H1 (cell line): Measurements from ENCODE around the gene ADD1. TPM values are rescaled to one million over a fixed set of nuclear protein-coding genes. Genes with fewer than 3 reads are reported as not detected.

Experiments used
- CTCF ChIA-PET: fragments of 300-600 bp; sonication (Branson Sonifier 250); formaldehyde crosslinking; loops from one replicate; lab custom pipeline; 2021; ENCODE audit not compliant: partially characterized antibody; lab: Charles Lee
- POLR2A ChIA-PET: fragments of 300-600 bp; sonication (Branson Sonifier 250); formaldehyde crosslinking; loops from one replicate; lab custom pipeline; 2021; ENCODE audit warnings: inconsistent platforms; ENCODE audit not compliant: partially characterized antibody; lab: Charles Lee
- DNase-seq, 2 experiments: peaks; one replicate each; pipeline versions ENCODE4 v3.0.0 to v3.0.0-alpha.2; 2010 to 2022; ENCODE audit warnings: low spot score in 2 of 2, low read depth in 1 of 2, mixed read lengths in 1 of 2
- FAIRE-seq: peaks from 2 replicates; lab custom pipeline; 2011; peaks lifted over from hg19 to GRCh38; lab: Jason Lieb, UNC
- H2AFZ ChIP-seq: 2 replicates; pipeline ENCODE4 v1.8.1; 2012; ENCODE audit warnings: low read length, inconsistent platforms
- H2AK5ac ChIP-seq: 2 replicates; pipeline ENCODE4 v1.6.1; 2013; ENCODE audit warnings: low read depth, low read length
- H2BK120ac ChIP-seq: replicated peaks from 2 replicates; pipeline ENCODE3; 2013; ENCODE audit warnings: low read depth, low read length, inconsistent platforms
- H2BK12ac ChIP-seq: 2 replicates; pipeline ENCODE4 v1.6.1; 2013; ENCODE audit warnings: low read depth, low read length
- H2BK15ac ChIP-seq: 2 replicates; pipeline ENCODE4 v1.6.1; 2013; ENCODE audit warnings: low read length
- H2BK20ac ChIP-seq: 2 replicates; pipeline ENCODE4 v1.6.1; 2013; ENCODE audit warnings: low read length
- H2BK5ac ChIP-seq: 2 replicates; pipeline ENCODE4 v1.6.1; 2013; ENCODE audit warnings: low read depth, low read length
- H3K14ac ChIP-seq: 2 replicates; pipeline ENCODE4 v1.6.1; 2013; ENCODE audit warnings: inconsistent platforms; ENCODE audit not compliant: insufficient read length
- H3K18ac ChIP-seq: 2 replicates; pipeline ENCODE4 v1.6.1; 2013; ENCODE audit warnings: low read length; ENCODE audit errors: extremely low read depth
- H3K23ac ChIP-seq: 2 replicates; pipeline ENCODE4 v1.6.1; 2013; ENCODE audit warnings: inconsistent platforms; ENCODE audit not compliant: insufficient read length
- H3K23me2 ChIP-seq: 2 replicates; pipeline ENCODE4 v1.6.1; 2013; ENCODE audit warnings: low read depth, low read length
- H3K27ac ChIP-seq: 2 replicates; pipeline ENCODE4 v1.6.1; 2011; ENCODE audit warnings: low read depth, low read length, inconsistent platforms
- H3K27me3 ChIP-seq, 4 experiments: replicated peaks in 1 of 4; 1 replicate in 1 of 4; 2 replicates in 3 of 4; pipeline versions ENCODE4 v1.6.1 to v1.8.1; 2011 to 2013; ENCODE audit warnings: low read length in 3 of 4, mild to moderate bottlenecking in 3 of 4, inconsistent platforms in 2 of 4, mixed read lengths in 2 of 4, moderate library complexity in 1 of 4; ENCODE audit not compliant: control insufficient read depth in 3 of 4, insufficient read depth in 3 of 4; ENCODE audit errors: extremely low read depth in 1 of 4
- H3K36me3 ChIP-seq, 4 experiments: 2 replicates each; pipeline versions ENCODE4 v1.6.1 to v1.8.1; 2011 to 2013; ENCODE audit warnings: mild to moderate bottlenecking in 4 of 4, low read length in 3 of 4, moderate library complexity in 2 of 4, control low read depth in 1 of 4, inconsistent platforms in 1 of 4; ENCODE audit not compliant: insufficient read depth in 4 of 4, control insufficient read depth in 2 of 4
- H3K4ac ChIP-seq: replicated peaks from 2 replicates; pipeline ENCODE3; 2013; ENCODE audit warnings: low read length, low read depth, mixed read lengths, inconsistent platforms; ENCODE audit not compliant: insufficient read length
- H3K4me1 ChIP-seq, 4 experiments: replicated peaks in 1 of 4; 1 replicate in 1 of 4; 2 replicates in 3 of 4; pipeline versions ENCODE4 v1.6.1 to v1.8.1; 2011 to 2013; ENCODE audit warnings: low read length in 3 of 4, inconsistent platforms in 2 of 4, mixed read lengths in 1 of 4; ENCODE audit not compliant: insufficient read depth in 4 of 4, control insufficient read depth in 3 of 4
- H3K4me2 ChIP-seq, 2 experiments: 2 replicates each; pipeline versions ENCODE4 v1.6.1 to v1.8.1; 2011 to 2013; ENCODE audit warnings: low read depth in 2 of 2, low read length in 2 of 2, control low read depth in 1 of 2, inconsistent platforms in 1 of 2, mild to moderate bottlenecking in 1 of 2; ENCODE audit not compliant: insufficient read depth in 1 of 2
- H3K4me3 ChIP-seq, 4 experiments: fragments of 200-600, 300-600 bp in 1 of 4; sonication (generic), shearing (Covaris generic), sonication (Bioruptor Twin) in 1 of 4; 2 replicates each; pipeline versions ENCODE4 v1.5.1 to v1.8.1; 2011 to 2016; ENCODE audit warnings: low read length in 4 of 4, low read depth in 3 of 4, control low read depth in 2 of 4, inconsistent platforms in 2 of 4, mild to moderate bottlenecking in 2 of 4, mixed read lengths in 1 of 4, moderate library complexity in 1 of 4; ENCODE audit not compliant: insufficient read depth in 2 of 4; ENCODE audit errors: extremely low read depth in 1 of 4
- H3K56ac ChIP-seq: replicated peaks from 2 replicates; pipeline ENCODE3; 2013; ENCODE audit warnings: low read depth, mild to moderate bottlenecking, mixed read lengths, low read length, inconsistent platforms; ENCODE audit not compliant: insufficient read length
- H3K79me1 ChIP-seq: 2 replicates; pipeline ENCODE4 v1.6.1; 2013; ENCODE audit warnings: low read depth, low read length, control low read depth
- H3K79me2 ChIP-seq, 2 experiments: 2 replicates each; pipeline versions ENCODE4 v1.6.1 to v1.8.1; 2012 to 2013; ENCODE audit warnings: low read length in 2 of 2, mild to moderate bottlenecking in 2 of 2, inconsistent platforms in 1 of 2; ENCODE audit not compliant: insufficient read depth in 2 of 2, control insufficient read depth in 1 of 2
- H3K9ac ChIP-seq, 4 experiments: replicated peaks in 1 of 4; 1 replicate in 1 of 4; 2 replicates in 3 of 4; pipeline versions ENCODE4 v1.6.1 to v1.8.1; 2011 to 2013; ENCODE audit warnings: low read depth in 3 of 4, low read length in 3 of 4, control low read depth in 2 of 4, mild to moderate bottlenecking in 2 of 4, moderate library complexity in 2 of 4, inconsistent platforms in 1 of 4; ENCODE audit errors: extremely low read depth in 1 of 4
- H3K9me3 ChIP-seq, 2 experiments: 2 replicates each; pipeline versions ENCODE4 v1.6.1 to v1.8.1; 2012 to 2013; ENCODE audit warnings: mild to moderate bottlenecking in 2 of 2, moderate library complexity in 2 of 2, control low read depth in 1 of 2, inconsistent platforms in 1 of 2, low read depth in 1 of 2, low read length in 1 of 2, mixed read lengths in 1 of 2; ENCODE audit not compliant: insufficient read depth in 2 of 2
- H4K20me1 ChIP-seq, 2 experiments: replicated peaks in 1 of 2; 2 replicates each; pipeline versions ENCODE3 to v1.8.1; 2011 to 2013; ENCODE audit warnings: inconsistent platforms in 2 of 2, low read length in 2 of 2, mild to moderate bottlenecking in 1 of 2; ENCODE audit not compliant: insufficient read depth in 2 of 2, control insufficient read depth in 1 of 2
- H4K5ac ChIP-seq: 2 replicates; pipeline ENCODE4 v1.6.1; 2013; ENCODE audit warnings: low read length, low read depth, mixed read lengths, inconsistent platforms; ENCODE audit not compliant: insufficient read length
- H4K8ac ChIP-seq: 2 replicates; pipeline ENCODE4 v1.8.0; 2013; ENCODE audit warnings: mild to moderate bottlenecking, moderate library complexity, low read length, inconsistent platforms; ENCODE audit not compliant: insufficient read depth; ENCODE audit errors: extremely low read depth
- H4K91ac ChIP-seq: replicated peaks from 2 replicates; pipeline ENCODE3; 2013; ENCODE audit warnings: low read length, mixed read lengths, inconsistent platforms; ENCODE audit not compliant: insufficient read length
- BCL11A ChIP-seq, 2 experiments: IDR thresholded peaks; one replicate each; pipeline ENCODE4 v1.6.1; 2011; ENCODE audit warnings: low read depth in 2 of 2, low read length in 2 of 2, mild to moderate bottlenecking in 2 of 2
- CHD1 ChIP-seq: IDR thresholded peaks from 2 replicates; pipeline ENCODE4 v1.6.1; 2012; ENCODE audit warnings: low read depth, low read length, improper control_type of control experiment
- CHD2 ChIP-seq: IDR thresholded peaks from 2 replicates; pipeline ENCODE4 v1.6.1; 2012; ENCODE audit warnings: low read length, improper control_type of control experiment
- FOSL1 ChIP-seq: IDR thresholded peaks from 2 replicates; pipeline ENCODE4 v1.6.1; 2011; ENCODE audit warnings: mild to moderate bottlenecking, low read depth, low read length, moderate library complexity; ENCODE audit not compliant: insufficient read depth
- GABPA ChIP-seq: IDR thresholded peaks from 2 replicates; pipeline ENCODE4 v1.6.1; 2011; ENCODE audit warnings: mild to moderate bottlenecking, low read length, moderate library complexity, borderline replicate concordance; ENCODE audit not compliant: insufficient read depth
- GTF2F1 ChIP-seq: IDR thresholded peaks from 2 replicates; pipeline ENCODE4 v1.6.1; 2012; ENCODE audit warnings: low read depth, low read length, improper control_type of control experiment, borderline replicate concordance
- MAX ChIP-seq: IDR thresholded peaks from 2 replicates; pipeline ENCODE4 v1.6.1; 2012; ENCODE audit warnings: inconsistent platforms
- NANOG ChIP-seq: IDR thresholded peaks from 2 replicates; pipeline ENCODE4 v1.6.1; 2011; ENCODE audit warnings: low read length, low read depth, mild to moderate bottlenecking, inconsistent platforms; ENCODE audit not compliant: insufficient read depth, poor library complexity, severe bottlenecking
- SIN3A ChIP-seq, 2 experiments: IDR thresholded peaks in 1 of 2; conservative IDR thresholded peaks in 1 of 2; 2 replicates each; pipeline ENCODE4 v1.6.1; 2011 to 2012; ENCODE audit warnings: low read length in 2 of 2, improper control_type of control experiment in 1 of 2, low read depth in 1 of 2, mild to moderate bottlenecking in 1 of 2
- SIRT6 ChIP-seq: IDR thresholded peaks from one replicate; pipeline ENCODE4 v1.7.1; 2012; ENCODE audit warnings: low read length, inconsistent platforms
- SIX5 ChIP-seq: IDR thresholded peaks from 2 replicates; pipeline ENCODE4 v1.6.1; 2011; ENCODE audit warnings: mild to moderate bottlenecking, low read depth, low read length
- SP2 ChIP-seq: IDR thresholded peaks from 2 replicates; pipeline ENCODE4 v1.6.1; 2012; ENCODE audit warnings: mild to moderate bottlenecking, low read length, inconsistent platforms
- SUZ12 ChIP-seq: fragments of 200-600 bp; sonication (generic); IDR thresholded peaks from 2 replicates; pipeline ENCODE4 v1.6.1; 2012; ENCODE audit warnings: mild to moderate bottlenecking, inconsistent platforms, low read length, moderate library complexity, mixed read lengths
- TCF12 ChIP-seq: IDR thresholded peaks from 2 replicates; pipeline ENCODE4 v1.6.1; 2011; ENCODE audit warnings: low read depth, mild to moderate bottlenecking, low read length
- WGBS, 2 experiments: shearing (Covaris generic) in 1 of 2; methylation state at CpG; one replicate each; pipeline versions ENCODE4 v1.1.6 to v1.1.7; 2013 to 2015; ENCODE audit warnings: low lambda C conversion rate in 2 of 2, mixed read lengths in 2 of 2, inconsistent platforms in 1 of 2, low coverage in 1 of 2, missing lambda C conversion rate in 1 of 2; ENCODE audit not compliant: insufficient replicate concordance in 2 of 2, insufficient coverage in 1 of 2, insufficient read length in 1 of 2; ENCODE audit errors: extremely low coverage in 1 of 2, missing lambda C conversion rate in 1 of 2; 5-methylcytosine and 5-hydroxymethylcytosine counted together
- polyA plus RNA-seq, 7 experiments: library from polyadenylated mRNA; depleted of rRNA in 3 of 7; stranded (reverse) in 5 of 7; unstranded in 2 of 7; fragments of >200 nt in 5 of 7; fragments of 200-250 nt in 2 of 7; gene quantifications; 1 replicate in 5 of 7; 2 replicates in 1 of 7; 4 replicates in 1 of 7; pipeline versions ENCODE4 v1.2.1 to v1.2.3, GENCODE V29; 2011 to 2013; ENCODE audit warnings: missing spikeins in 2 of 7, mixed read lengths in 2 of 7
- total RNA-seq: library from RNA; stranded (reverse); fragmentation: NEBNext Ultra II Directional; extraction: Animal tissue kit (Norgen Biotek cat#: 25700); gene quantifications from 2 replicates; pipeline ENCODE4 v1.2.1, GENCODE V29; 2021

The ADD1 gene
- total and polyA plus RNA-seq, 2 of the 8 experiments (the other 6 are each of a cell fraction or from before 2014, with no cell fraction given): 113 to 143 TPM

GRCh38 chr4:2833671-2834000 lies 10.0 kb upstream of the ADD1 start:
- Histone ChIP-seq H3K9ac (no peak overlapping the region), H3K23me2 (no peaks in the 10 kb centered on the region), H2AFZ (no peak overlapping the region), H4K20me1 (peaks cover 0 to 7% of the 10 kb centered on the region in 2 experiments), H3K36me3 (peaks cover 0 to 31% (median 19%) of the 10 kb centered on the region in 4 experiments), H3K9me3 (no peaks in the 10 kb centered on the region), H3K79me2 (no peaks in the 10 kb centered on the region), H2BK5ac (no peak overlapping the region), H4K91ac (no peak overlapping the region), H3K79me1 (no peaks in the 10 kb centered on the region), H3K23ac (no peak overlapping the region), H2BK12ac (no peak overlapping the region), H3K4me1 (peaks cover 0 to 11% (median 5%) of the 10 kb centered on the region in 4 experiments; a peak in 6 of 7 replicates), H3K4me2 (no peak overlapping the region), H3K14ac (no peak overlapping the region), H3K18ac (no peak overlapping the region; the same call in 1 of the 2 replicates), H2BK20ac (no peak overlapping the region), H3K4ac (no peak overlapping the region), H2BK15ac (no peak overlapping the region), H2AK5ac (no peak overlapping the region), H4K5ac (no peak overlapping the region), H2BK120ac (no peak overlapping the region), H3K27me3 (no peaks in the 10 kb centered on the region), H3K4me3 (no peak overlapping the region), H3K56ac (no peak overlapping the region), H3K27ac (no peak overlapping the region), H4K8ac (no peak overlapping the region)
- no peak for DNase-seq
- ChIA-PET CTCF (interaction anchor here (0.9 kb wide), 1 partner anchor 24 kb away, joined by 3 read pairs; no protein-coding TSS in a partner anchor), POLR2A (interaction anchor here (0.7 to 8.8 kb wide), 2 partner anchors 13 to 70 kb away, joined by 3 to 75 read pairs; no protein-coding TSS in a partner anchor)
- FAIRE-seq: no peak
- 90% methylated on average over 7 of the region's 7 CpGs; no CpG with 5 or more reads in 1 of the 2 experiments for WGBS, 2 experiments
- TF ChIP-seq SIX5: no peak
- TF ChIP-seq SIN3A (conservative IDR thresholded peaks at IDR 0.05 in 1 of 2, IDR thresholded peaks at IDR 0.05 in 1 of 2; ENCODE audit: low read depth in 1 of 2, low read length in 2 of 2): no peak
- TF ChIP-seq BCL11A (IDR thresholded peaks at IDR 0.05; ENCODE audit: low read depth in 2 of 2, low read length in 2 of 2): no peak
- TF ChIP-seq SUZ12: no peak
- no peak for TF ChIP-seq GABPA
- TF ChIP-seq CHD1: no peak
- no peak for TF ChIP-seq SP2
- TF ChIP-seq SIRT6: no peak
- no peak for TF ChIP-seq FOSL1
- TF ChIP-seq TCF12: no peak
- no peak for TF ChIP-seq GTF2F1
- no peak for TF ChIP-seq NANOG
- TF ChIP-seq CHD2: no peak
- TF ChIP-seq MAX: no peak
